GM23248 (cell line): ENCODE results near the gene TRIM36.

ENCODE experiments used
- EZH2 ChIP-seq: fragments of 200-600 bp; sonication (generic); IDR thresholded peaks from 2 replicates; pipeline ENCODE4 v1.6.1; 2018; ENCODE audit warnings: antibody characterized with exemption, mild to moderate bottlenecking; ENCODE audit not compliant: insufficient read depth, poor library complexity, severe bottlenecking
- EZH2phosphoT487 ChIP-seq: fragments of 200-600 bp; sonication (generic); IDR thresholded peaks from 2 replicates; pipeline ENCODE4 v1.6.1; 2018; ENCODE audit warnings: antibody characterized with exemption, moderate library complexity, mild to moderate bottlenecking, low read depth; ENCODE audit not compliant: insufficient read depth

GRCh38 chr5:115150512-115150911, 19.2 kb downstream of the TRIM36 start:
- TF ChIP-seq EZH2 (no peak), EZH2phosphoT487 (no peak)
